Activated T-helper 1 cell treated with anti-CD3 and anti-CD28 coated beads, Interleukin-12 subunit alpha, Interleukin-12 subunit beta, Interleukin-2, Interleukin-4 antibody, amounts not matched to agents 30 ng/mL and 10 ng/mL and 1 ng/mL, durations not matched to agents 14 hours and 24 hours and 36 hours (primary cell): ENCODE measurements around the gene TUSC2. TPM values are rescaled to one million over a fixed set of nuclear protein-coding genes. Genes with fewer than 3 reads are reported as not detected.

ENCODE experiments used
- DNase-seq: peaks from one replicate; pipeline ENCODE4 v3.0.0; 2021; ENCODE audit warnings: low spot score
- H3K27ac Mint-ChIP-seq: one replicate; pipeline ENCODE4 v1.8.0; 2021; ENCODE audit warnings: mild to moderate bottlenecking, mixed read lengths
- H3K27me3 Mint-ChIP-seq: one replicate; pipeline ENCODE4 v1.8.0; 2022; ENCODE audit warnings: mild to moderate bottlenecking, moderate library complexity, mixed read lengths; ENCODE audit not compliant: insufficient read depth
- H3K36me3 Mint-ChIP-seq: one replicate; pipeline ENCODE4 v1.8.0; 2021; ENCODE audit warnings: low read depth, mixed read lengths
- H3K4me1 Mint-ChIP-seq: one replicate; pipeline ENCODE4 v1.8.0; 2021; ENCODE audit warnings: low read depth, mixed read lengths
- H3K4me3 Mint-ChIP-seq: one replicate; pipeline ENCODE4 v1.8.0; 2021; ENCODE audit warnings: mild to moderate bottlenecking, moderate library complexity, mixed read lengths
- H3K9me3 Mint-ChIP-seq: one replicate; pipeline ENCODE4 v1.8.0; 2021; ENCODE audit warnings: mixed read lengths
- intact Hi-C: fragments of 100-400 bp; cut with micrococcal nuclease; formaldehyde crosslinking; loops from one replicate; pipeline ENCODE4 v1.15.1; 2024
- total RNA-seq: library from RNA; stranded (reverse); gene quantifications from 2 replicates; pipeline ENCODE4 v1.2.3, GENCODE V29; 2022

Gene TUSC2
- total RNA-seq, 1 donor from 2014 or later, result 29.9 TPM

GRCh38 chr3:50298836-50299637 lies 29.0 kb downstream of the TUSC2 start, which contains the start of the genes HYAL3 and NAA80:
HYAL3 (minus strand) TSS chr3:50299405; CDS start chr3:50295602, 3,803 bp downstream.
NAA80 (minus strand) TSS chr3:50299405; CDS start chr3:50297463, 1,942 bp downstream.
- DNase-seq, result peak; percentile 99
- Mint-ChIP-seq H3K4me3 (peak within 1 kb of the TSS; percentile 94), H3K36me3 (no peaks in the 10 kb centered on the region), H3K27me3 (no peaks in the 10 kb centered on the region), H3K4me1 (peaks cover 15% of the 10 kb centered on the region), H3K27ac (peak within 1 kb of the TSS; percentile 95), H3K9me3 (no peaks in the 10 kb centered on the region)
- intact Hi-C loops, result loop anchor here (1.0 to 5.0 kb wide), 16 partner anchors 22 to 1900 kb away; partner anchors contain the start of genes ALAS1, APEH, C3orf18 and CYB561D2

GRCh38 chr3:50297896-50298725 lies 29.9 kb downstream of the TUSC2 start:
- no peak for DNase-seq
- H3K27ac Mint-ChIP-seq, result peak overlapping the region; percentile 95
- no peaks in the 10 kb centered on the region for H3K9me3 Mint-ChIP-seq
- peaks cover 15% of the 10 kb centered on the region for H3K4me1 Mint-ChIP-seq
- no peaks in the 10 kb centered on the region for H3K36me3 Mint-ChIP-seq
- H3K27me3 Mint-ChIP-seq, result no peaks in the 10 kb centered on the region
- peak overlapping the region; percentile 94 for H3K4me3 Mint-ChIP-seq
- intact Hi-C loops, result loop anchor here (2.0 to 5.0 kb wide), 4 partner anchors 357 to 1901 kb away; partner anchors contain the start of genes ALAS1, APEH, RBM6 and TRAIP

DNA sequence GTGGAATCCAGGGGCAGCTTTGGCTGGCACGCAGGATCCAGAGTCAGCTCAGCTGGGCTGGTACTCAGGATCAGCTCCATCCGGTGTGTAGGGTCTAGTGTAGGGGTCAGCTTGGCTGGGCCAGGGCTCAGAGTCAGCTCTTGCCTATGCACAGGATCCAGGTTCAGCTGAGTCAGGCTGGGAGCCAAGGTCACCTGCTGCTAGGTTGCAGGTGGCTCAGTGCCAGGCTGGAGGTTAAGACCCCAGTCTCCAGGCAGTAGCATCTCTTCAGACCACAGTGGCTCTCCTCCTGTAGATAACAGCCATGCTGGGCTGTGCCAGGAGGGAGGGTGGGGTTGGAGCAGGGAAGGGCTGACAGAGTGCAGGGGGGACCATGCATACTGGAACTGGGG lies 30.6 kb downstream of the TUSC2 start:
- intact Hi-C loops, result loop anchor here (5.0 kb wide), 1 partner anchor 625 kb away; the partner anchor contains the start of gene APEH
- H3K36me3 Mint-ChIP-seq, result no peaks in the 10 kb centered on the region
- no peaks in the 10 kb centered on the region for H3K9me3 Mint-ChIP-seq
- peak overlapping the region; percentile 94 for H3K4me3 Mint-ChIP-seq
- no peaks in the 10 kb centered on the region for H3K27me3 Mint-ChIP-seq
- no peak overlapping the region for H3K27ac Mint-ChIP-seq
- no peak for DNase-seq
- peaks cover 22% of the 10 kb centered on the region for H3K4me1 Mint-ChIP-seq

DNA sequence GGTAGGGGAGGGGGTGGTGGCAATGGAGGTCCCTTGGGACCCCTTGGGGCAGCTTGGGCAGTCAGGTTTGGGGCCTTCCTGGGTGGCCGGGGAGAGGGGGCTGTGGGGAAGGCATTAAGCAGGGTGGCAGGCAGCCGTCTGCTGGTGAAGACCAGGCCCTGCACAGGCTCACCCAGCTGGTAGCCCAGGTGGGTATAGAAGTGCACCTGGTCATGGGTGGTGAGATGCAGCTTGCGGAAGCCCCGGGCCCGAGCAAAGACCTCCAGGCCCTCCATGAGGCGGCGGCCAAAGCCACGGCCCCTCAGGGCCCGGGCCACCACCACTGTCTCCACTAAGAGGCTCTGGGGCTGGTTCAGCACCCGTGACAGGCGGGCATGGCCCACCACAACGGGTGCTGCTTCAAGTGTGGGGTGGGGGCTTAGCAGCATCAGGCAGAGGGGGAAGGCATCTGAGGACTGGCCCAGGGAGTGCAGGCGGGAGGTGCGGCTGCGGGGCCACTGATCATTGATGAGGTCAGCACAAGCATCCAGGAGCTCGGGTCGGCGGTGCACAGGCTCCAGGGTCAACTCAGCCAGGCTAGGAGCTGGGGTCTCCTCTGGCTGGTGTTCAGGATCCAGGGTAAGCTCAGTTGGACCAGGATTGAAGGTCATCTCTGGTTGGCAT lies 31.2 kb downstream of the TUSC2 start:
- intact Hi-C loops, result loop anchor here (5.0 kb wide), 1 partner anchor 625 kb away; the partner anchor contains the start of gene APEH
- Mint-ChIP-seq H3K4me1 (peaks cover 23% of the 10 kb centered on the region), H3K27me3 (no peaks in the 10 kb centered on the region), H3K27ac (no peak overlapping the region), H3K4me3 (peak overlapping the region; percentile 53), H3K36me3 (no peaks in the 10 kb centered on the region), H3K9me3 (no peaks in the 10 kb centered on the region)
- no peak for DNase-seq

- intact Hi-C loops, result loop anchor here (5.0 kb wide), 1 partner anchor 623 kb away; the partner anchor contains the start of gene APEH
- H3K9me3 Mint-ChIP-seq, result no peaks in the 10 kb centered on the region
- H3K4me3 Mint-ChIP-seq, result no peak overlapping the region
- peaks cover 4% of the 10 kb centered on the region for H3K36me3 Mint-ChIP-seq
- H3K27ac Mint-ChIP-seq, result peak overlapping the region; percentile 5
- no peaks in the 10 kb centered on the region for H3K27me3 Mint-ChIP-seq
- no peak for DNase-seq
- H3K4me1 Mint-ChIP-seq, result peaks cover 29% of the 10 kb centered on the region
These were observed 32.2 kb downstream of the TUSC2 start for GRCh38 chr3:50295553-50296431.

DNA sequence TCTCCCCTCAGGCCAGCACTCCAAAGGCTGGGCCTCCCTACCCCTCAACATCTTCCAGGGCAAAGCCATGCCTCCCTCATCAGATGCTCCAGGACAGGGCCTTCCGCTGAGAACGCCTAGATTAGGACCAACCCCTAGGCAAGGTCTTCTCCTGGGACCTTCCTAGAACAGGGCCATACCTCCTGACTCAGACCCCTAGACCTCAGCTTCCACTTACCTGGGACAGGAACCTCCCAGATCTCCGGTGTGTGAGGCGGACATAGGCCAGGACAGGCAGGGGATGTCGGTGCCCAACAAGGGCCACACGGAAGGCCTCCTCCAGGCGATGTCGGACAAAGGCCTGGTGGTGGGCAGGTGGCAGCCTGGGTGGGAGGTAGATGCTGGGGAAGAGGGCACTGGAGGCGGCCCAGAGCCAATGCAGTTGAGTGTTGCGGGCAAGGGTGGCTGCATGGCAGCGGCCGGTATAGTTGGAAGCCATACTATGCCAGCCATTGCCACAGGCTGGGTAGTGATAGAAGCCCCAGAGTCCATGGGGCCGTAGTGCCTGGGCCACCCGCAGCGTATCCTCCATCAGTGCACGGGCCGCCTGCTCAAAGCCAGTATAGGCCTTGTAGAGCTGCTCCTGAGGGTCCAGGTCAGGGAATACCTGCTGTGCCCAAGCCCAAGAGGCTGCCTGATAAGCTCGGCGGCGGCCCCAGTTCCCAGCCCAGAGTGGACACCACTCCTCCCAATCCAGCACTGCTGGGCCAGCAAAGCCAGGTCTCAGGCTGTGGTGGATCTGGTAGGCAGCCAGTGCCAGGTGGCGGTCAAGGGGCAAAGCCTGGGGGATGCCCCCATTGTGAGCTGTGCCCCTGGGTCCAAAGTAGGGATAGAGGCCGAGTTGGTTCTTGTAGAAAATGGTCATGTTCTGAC lies 33.3 kb downstream of the TUSC2 start:
- DNase-seq, result no peak
- Mint-ChIP-seq H3K27ac (no peak overlapping the region), H3K9me3 (no peaks in the 10 kb centered on the region), H3K4me3 (no peak overlapping the region), H3K27me3 (no peaks in the 10 kb centered on the region), H3K36me3 (peaks cover 8% of the 10 kb centered on the region), H3K4me1 (peaks cover 20% of the 10 kb centered on the region)
- intact Hi-C loops, result loop anchor here (5.0 kb wide), 1 partner anchor 622 kb away; the partner anchor contains the start of gene APEH

- peaks cover 8% of the 10 kb centered on the region for H3K36me3 Mint-ChIP-seq
- H3K9me3 Mint-ChIP-seq, result no peaks in the 10 kb centered on the region
- H3K27ac Mint-ChIP-seq, result no peak overlapping the region
- H3K4me3 Mint-ChIP-seq, result no peak overlapping the region
- no peaks in the 10 kb centered on the region for H3K27me3 Mint-ChIP-seq
- no peak for DNase-seq
- peaks cover 19% of the 10 kb centered on the region for H3K4me1 Mint-ChIP-seq
- intact Hi-C loops, result no loop called here
These were observed 33.9 kb downstream of the TUSC2 start for GRCh38 chr3:50294089-50294488.

DNA sequence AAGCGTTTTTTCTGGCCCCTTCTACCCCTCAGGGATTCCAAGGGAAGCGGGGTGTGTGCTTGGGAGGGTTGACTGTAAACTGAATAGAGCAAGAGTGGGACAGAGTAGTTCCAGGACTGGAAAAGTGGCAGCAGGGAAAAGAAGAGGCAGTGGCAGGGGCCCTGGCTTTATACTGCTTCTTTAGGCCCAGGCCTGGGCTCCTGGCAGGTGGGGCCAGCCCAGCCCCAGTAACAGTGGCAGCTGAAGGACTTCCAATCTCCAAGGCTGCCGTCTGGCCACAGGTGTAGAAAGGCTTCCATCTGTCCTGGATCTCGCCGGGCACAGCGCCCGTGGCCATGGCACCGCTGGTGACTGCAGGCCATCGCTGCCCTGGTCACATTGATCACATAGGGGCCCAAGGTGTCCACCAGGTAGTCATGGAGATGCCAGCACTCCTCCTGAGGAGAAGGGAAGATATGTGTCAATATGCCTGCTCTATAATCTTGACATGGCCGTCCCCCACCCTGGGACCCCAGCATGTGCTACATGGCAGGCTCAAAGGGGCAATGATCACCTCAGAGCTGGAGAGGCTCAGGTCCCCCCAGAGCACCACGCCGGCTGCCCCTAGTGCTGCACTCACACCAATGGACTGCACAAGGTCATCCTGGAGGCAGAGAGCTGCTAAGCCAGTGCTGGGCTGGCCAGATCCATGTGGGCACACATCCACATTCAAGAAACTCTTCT lies 34.8 kb downstream of the TUSC2 start:
- no peak for DNase-seq
- Mint-ChIP-seq H3K36me3 (peaks cover 13% of the 10 kb centered on the region), H3K27ac (peak overlapping the region; percentile 83), H3K9me3 (no peaks in the 10 kb centered on the region), H3K4me1 (peaks cover 18% of the 10 kb centered on the region), H3K27me3 (no peaks in the 10 kb centered on the region), H3K4me3 (peak overlapping the region; percentile 96)
- intact Hi-C loops, result loop anchor here (2.0 kb wide), 2 partner anchors 32 to 822 kb away; partner anchors contain the start of gene DAG1

- intact Hi-C loops, result loop anchor here (1.0 to 2.0 kb wide), 11 partner anchors 29 to 822 kb away; partner anchors contain the start of genes DAG1, HEMK1, MON1A and TMEM115
These were observed 35.6 kb downstream of the TUSC2 start, which contains the start of gene IFRD2 for GRCh38 chr3:50292159-50293078. IFRD2 (minus strand) TSS chr3:50292429; CDS start chr3:50292274, 155 bp downstream.

More at GRCh38 chr3:50292159-50293078, 35.6 kb downstream of the TUSC2 start, which contains the start of gene IFRD2:
- Mint-ChIP-seq H3K27ac (peak within 1 kb of the TSS; percentile 83), H3K4me1 (peaks cover 14% of the 10 kb centered on the region), H3K4me3 (peak within 1 kb of the TSS; percentile 96), H3K9me3 (no peaks in the 10 kb centered on the region), H3K27me3 (no peaks in the 10 kb centered on the region), H3K36me3 (peaks cover 14% of the 10 kb centered on the region)
- peak; percentile 95 for DNase-seq
